Measurements from ENCODE around the gene ZNF784.
A peak's percentile ranks its signal among the peaks of the same experiment; 100 is the strongest.

ZNF784 gene

GRCh38 chr19:55624109-55625003, at the start of gene ZNF784:
ZNF784 (minus strand) TSS chr19:55624566; CDS start chr19:55624561, 5 bp downstream.
- TF ChIP-seq CTCF (IDR thresholded peaks at IDR 0.05; ENCODE audit: low read depth, low read length) = no peak
- H3K4me3 ChIP-seq (replicated peaks in 1 of 2; ENCODE audit: low read depth in 2 of 2, low read length in 2 of 2) = peak within 1 kb of the TSS; percentile 64 to 74
- DNase-seq (ENCODE audit: low read depth in 2 of 2) = peak; percentile 95 to 96

- H3K4me3 ChIP-seq (replicated peaks in 1 of 2; ENCODE audit: low read depth in 2 of 2, low read length in 2 of 2) = no peak overlapping the region
- no peak for DNase-seq (ENCODE audit: low read depth in 2 of 2)
- TF ChIP-seq CTCF (IDR thresholded peaks at IDR 0.05; ENCODE audit: low read depth, low read length) = no peak
Measured at GRCh38 chr19:55673889-55674288, 49.5 kb upstream of the ZNF784 start.

GRCh38 chr19:55673465-55673864, 49.1 kb upstream of the ZNF784 start:
- no peak overlapping the region for H3K4me3 ChIP-seq (replicated peaks in 1 of 2; ENCODE audit: low read depth in 2 of 2, low read length in 2 of 2)
- no peak for TF ChIP-seq CTCF (IDR thresholded peaks at IDR 0.05; ENCODE audit: low read depth, low read length)
- no peak for DNase-seq (ENCODE audit: low read depth in 2 of 2)

- H3K4me3 ChIP-seq (replicated peaks in 1 of 2; ENCODE audit: low read depth in 2 of 2, low read length in 2 of 2) = no peak overlapping the region
- no peak for TF ChIP-seq CTCF (IDR thresholded peaks at IDR 0.05; ENCODE audit: low read depth, low read length)
- peak in 1 of 2 donors; percentile 57 for DNase-seq (ENCODE audit: low read depth in 2 of 2)
Measured at GRCh38 chr19:55672418-55672817, 48.1 kb upstream of the ZNF784 start.

GRCh38 chr19:55671054-55671378, 46.6 kb upstream of the ZNF784 start:
- H3K4me3 ChIP-seq (replicated peaks in 1 of 2; ENCODE audit: low read depth in 2 of 2, low read length in 2 of 2) = no peak overlapping the region
- no peak for DNase-seq (ENCODE audit: low read depth in 2 of 2)
- no peak for TF ChIP-seq CTCF (IDR thresholded peaks at IDR 0.05; ENCODE audit: low read depth, low read length)

- no peak for TF ChIP-seq CTCF (IDR thresholded peaks at IDR 0.05; ENCODE audit: low read depth, low read length)
- DNase-seq (ENCODE audit: low read depth in 2 of 2) = no peak
- H3K4me3 ChIP-seq (replicated peaks in 1 of 2; ENCODE audit: low read depth in 2 of 2, low read length in 2 of 2) = no peak overlapping the region
Measured at GRCh38 chr19:55670280-55671053, 46.1 kb upstream of the ZNF784 start.
